ENCODE data around the gene KCNK15.

KCNK15 gene

DNA sequence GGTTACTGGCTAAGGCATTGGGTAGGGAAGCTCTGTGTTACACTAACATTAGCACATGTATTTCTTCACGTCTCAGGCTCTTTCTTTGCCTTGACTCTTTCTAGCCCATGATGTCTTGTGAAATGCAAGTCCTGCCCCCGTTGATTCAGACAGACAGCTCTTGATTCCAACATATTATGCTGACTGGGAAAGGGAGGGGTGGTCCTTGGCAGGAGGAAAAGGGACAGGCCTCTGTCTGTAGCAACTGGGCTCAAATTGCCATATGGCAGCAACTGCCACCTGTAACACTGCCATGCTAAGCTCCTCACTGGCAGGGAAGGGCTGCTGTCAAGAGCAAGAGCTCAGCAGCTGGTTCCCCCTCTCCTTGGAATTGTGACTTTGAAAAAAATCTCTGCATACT lies 5.7 kb upstream of the KCNK15 start:
- no peak overlapping the region for H3K4me3 ChIP-seq (ENCODE audit: control insufficient read depth in 1 of 7, extremely low read depth in 1 of 7, insufficient read depth in 4 of 7, low read depth in 2 of 7, low read length in 6 of 7)
- no peaks in the 10 kb centered on the region for H3K36me3 ChIP-seq (ENCODE audit: control insufficient read depth in 4 of 4, insufficient read depth in 4 of 4, low read length in 3 of 4)
- DNase-seq, result no peak
- H3K27ac ChIP-seq (ENCODE audit: insufficient read depth in 1 of 2, low read depth in 1 of 2, low read length in 2 of 2, poor library complexity in 1 of 2, severe bottlenecking in 2 of 2), result no peak overlapping the region
- peaks cover 0 to 8% (median under 1%) of the 10 kb centered on the region in 5 experiments for H3K27me3 ChIP-seq (replicated peaks in 2 of 5; ENCODE audit: control insufficient read depth in 4 of 5, insufficient read depth in 5 of 5, low read length in 4 of 5)
- POLR2A ChIA-PET, result no interaction called here
- CTCF ChIA-PET, result interaction anchor here (0.7 kb wide), 1 partner anchor 13 kb away, joined by 3 read pairs; no protein-coding TSS in a partner anchor
- 100% methylated on average over 2 of the region's 2 CpGs for WGBS (ENCODE audit: insufficient coverage)
- no peaks in the 10 kb centered on the region for H3K9me3 ChIP-seq (ENCODE audit: control extremely low read depth in 1 of 5, control insufficient read depth in 4 of 5, insufficient read depth in 2 of 5, low read depth in 1 of 5, low read length in 4 of 5)
- H3K4me1 ChIP-seq (ENCODE audit: control extremely low read depth in 1 of 4, control insufficient read depth in 4 of 4, insufficient read depth in 4 of 4, low read length in 3 of 4), result peaks cover 0 to 7% (median 4%) of the 10 kb centered on the region in 4 experiments

DNA sequence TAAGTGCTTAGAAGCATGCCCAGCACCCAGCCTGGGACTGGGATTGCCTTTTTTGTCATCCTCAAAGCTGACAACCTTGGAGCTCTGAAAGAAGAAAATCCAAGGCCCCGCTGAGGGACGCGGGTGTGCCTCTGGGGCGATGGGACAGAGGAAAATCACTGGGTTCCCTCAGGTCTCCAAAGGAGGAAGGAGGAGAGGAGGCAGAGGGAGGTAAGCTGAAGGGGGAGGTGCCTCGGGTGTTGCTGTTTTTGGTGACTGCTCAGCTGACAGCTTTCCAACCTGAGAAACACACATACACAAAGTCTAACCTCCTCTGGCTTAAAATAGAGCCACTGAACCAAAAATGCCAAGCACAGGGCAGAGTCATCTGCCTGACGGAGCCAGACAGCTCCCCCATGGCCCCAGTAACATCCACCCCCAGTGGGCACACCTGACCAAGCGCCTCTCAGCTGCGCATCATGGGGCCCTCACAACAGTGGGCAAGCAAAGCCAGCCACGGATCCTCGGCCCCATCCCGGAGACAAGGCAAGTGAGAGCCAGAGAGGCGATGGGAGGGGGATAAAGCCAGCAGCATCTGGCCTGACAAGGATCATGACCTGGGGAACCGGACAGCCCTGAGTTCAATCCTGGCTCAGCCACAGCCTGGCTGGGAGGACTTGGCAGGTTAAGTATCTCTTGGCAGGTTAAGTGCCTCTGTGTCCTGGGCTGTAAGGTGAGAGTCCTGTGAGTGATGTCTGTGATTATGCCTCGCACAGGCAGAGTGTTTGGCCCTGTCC lies 3.2 kb upstream of the KCNK15 start:
- CTCF ChIA-PET, result interaction anchor here (1.4 to 2.5 kb wide), 3 partner anchors 9 to 59 kb away, joined by 3 to 6 read pairs (median 5); no protein-coding TSS in a partner anchor
- Histone ChIP-seq H3K27me3 (replicated peaks in 2 of 5; ENCODE audit: control insufficient read depth in 4 of 5, insufficient read depth in 5 of 5, low read length in 4 of 5) (peaks cover 3 to 26% (median 14%) of the 10 kb centered on the region in 5 experiments), H3K9me3 (ENCODE audit: control extremely low read depth in 1 of 5, control insufficient read depth in 4 of 5, insufficient read depth in 2 of 5, low read depth in 1 of 5, low read length in 4 of 5) (no peaks in the 10 kb centered on the region), H3K27ac (ENCODE audit: insufficient read depth in 1 of 2, low read depth in 1 of 2, low read length in 2 of 2, poor library complexity in 1 of 2, severe bottlenecking in 2 of 2) (no peak overlapping the region), H3K36me3 (ENCODE audit: control insufficient read depth in 4 of 4, insufficient read depth in 4 of 4, low read length in 3 of 4) (no peaks in the 10 kb centered on the region), H3K4me1 (ENCODE audit: control extremely low read depth in 1 of 4, control insufficient read depth in 4 of 4, insufficient read depth in 4 of 4, low read length in 3 of 4) (peaks cover 0 to 19% (median 10%) of the 10 kb centered on the region in 4 experiments), H3K4me3 (ENCODE audit: control insufficient read depth in 1 of 7, extremely low read depth in 1 of 7, insufficient read depth in 4 of 7, low read depth in 2 of 7, low read length in 6 of 7) (no peak overlapping the region)
- 82% methylated on average over 8 of the region's 14 CpGs for WGBS (ENCODE audit: insufficient coverage)
- POLR2A ChIA-PET, result no interaction called here
- DNase-seq, result no peak

DNA sequence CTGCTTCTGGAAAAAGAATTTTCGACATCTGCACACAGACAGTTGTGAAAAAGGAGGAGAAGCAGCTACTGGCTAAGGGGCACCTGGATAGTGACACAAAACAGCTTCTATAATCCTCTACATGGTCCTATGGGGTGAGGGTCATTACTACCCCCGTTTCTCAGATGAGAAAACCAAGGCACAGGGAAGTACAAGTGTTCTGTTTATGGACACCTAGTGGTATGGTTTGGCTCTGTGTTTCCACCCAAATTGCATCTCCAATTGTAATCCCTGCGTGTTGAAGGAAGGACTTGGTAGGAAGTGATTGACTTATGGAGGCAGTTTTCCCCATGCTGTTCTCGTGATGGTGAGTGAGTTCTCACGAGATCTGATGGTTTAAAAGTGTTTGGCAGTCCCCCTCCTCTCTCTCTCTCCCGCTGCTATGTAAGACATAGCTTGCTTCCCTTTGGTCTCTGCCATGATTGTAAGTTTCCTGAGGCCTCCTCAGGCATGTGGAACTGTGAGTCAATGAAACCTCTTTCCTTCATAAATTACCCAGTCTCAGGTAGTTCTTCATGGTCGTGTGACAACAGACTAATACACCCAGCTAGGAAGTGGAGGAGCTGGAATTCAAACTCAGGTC lies 2.5 kb upstream of the KCNK15 start:
- WGBS (ENCODE audit: insufficient coverage), result 67% methylated on average over 3 of the region's 7 CpGs
- Histone ChIP-seq H3K4me1 (ENCODE audit: control extremely low read depth in 1 of 4, control insufficient read depth in 4 of 4, insufficient read depth in 4 of 4, low read length in 3 of 4) (peaks cover 0 to 20% (median 10%) of the 10 kb centered on the region in 4 experiments), H3K9me3 (ENCODE audit: control extremely low read depth in 1 of 5, control insufficient read depth in 4 of 5, insufficient read depth in 2 of 5, low read depth in 1 of 5, low read length in 4 of 5) (no peaks in the 10 kb centered on the region), H3K27ac (ENCODE audit: insufficient read depth in 1 of 2, low read depth in 1 of 2, low read length in 2 of 2, poor library complexity in 1 of 2, severe bottlenecking in 2 of 2) (no peak overlapping the region), H3K27me3 (replicated peaks in 2 of 5; ENCODE audit: control insufficient read depth in 4 of 5, insufficient read depth in 5 of 5, low read length in 4 of 5) (peaks cover 3 to 26% (median 14%) of the 10 kb centered on the region in 5 experiments), H3K4me3 (ENCODE audit: control insufficient read depth in 1 of 7, extremely low read depth in 1 of 7, insufficient read depth in 4 of 7, low read depth in 2 of 7, low read length in 6 of 7) (no peak overlapping the region), H3K36me3 (ENCODE audit: control insufficient read depth in 4 of 4, insufficient read depth in 4 of 4, low read length in 3 of 4) (no peaks in the 10 kb centered on the region)
- POLR2A ChIA-PET, result no interaction called here
- no peak for DNase-seq
- CTCF ChIA-PET, result interaction anchor here (0.9 to 2.5 kb wide), 4 partner anchors 11 to 59 kb away, joined by 3 to 6 read pairs (median 5); no protein-coding TSS in a partner anchor

DNA sequence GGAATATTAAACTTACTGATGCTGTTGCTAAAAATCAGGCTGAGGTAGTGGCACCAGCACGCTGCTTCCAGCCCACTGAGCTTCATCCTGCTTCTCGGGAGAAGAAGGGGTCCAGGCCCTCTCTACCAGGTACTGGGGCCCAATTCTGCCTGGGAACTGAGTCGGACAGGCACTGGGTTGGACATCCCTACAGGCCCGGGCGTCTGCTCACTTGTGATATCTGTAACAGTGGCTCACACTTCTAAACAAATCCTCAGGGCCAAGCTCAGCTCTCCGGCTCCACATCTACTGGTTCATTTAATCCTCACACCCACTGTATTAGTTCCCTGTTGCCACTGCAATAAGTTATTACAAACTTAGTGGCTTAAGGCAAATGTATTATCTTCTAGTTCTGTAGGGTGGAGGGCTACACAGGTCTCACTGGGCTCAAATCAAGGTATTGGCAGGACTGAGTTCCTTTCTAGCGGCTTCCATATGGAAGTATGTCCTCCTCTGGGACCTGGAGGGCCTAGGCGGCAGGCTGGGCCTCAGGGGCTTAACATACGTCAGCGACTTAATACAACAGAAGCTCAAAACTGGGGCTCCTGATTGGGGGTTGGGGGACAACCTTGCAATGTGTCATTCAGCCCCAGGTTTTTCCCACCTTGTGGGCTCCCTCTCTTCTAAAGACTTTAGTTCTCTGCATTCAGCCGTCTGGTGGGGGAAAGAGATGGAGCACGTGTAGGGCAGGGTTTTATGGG lies 1.6 kb upstream of the KCNK15 start:
- no peaks in the 10 kb centered on the region for H3K36me3 ChIP-seq (ENCODE audit: control insufficient read depth in 4 of 4, insufficient read depth in 4 of 4, low read length in 3 of 4)
- 100% methylated on average over 10 of the region's 12 CpGs for WGBS (ENCODE audit: insufficient coverage)
- ChIA-PET CTCF (interaction anchor here (0.9 to 1.4 kb wide), 4 partner anchors 11 to 130 kb away, joined by 3 to 5 read pairs (median 4); no protein-coding TSS in a partner anchor), POLR2A (no interaction called here)
- no peak overlapping the region for H3K4me3 ChIP-seq (ENCODE audit: control insufficient read depth in 1 of 7, extremely low read depth in 1 of 7, insufficient read depth in 4 of 7, low read depth in 2 of 7, low read length in 6 of 7)
- H3K27me3 ChIP-seq (replicated peaks in 2 of 5; ENCODE audit: control insufficient read depth in 4 of 5, insufficient read depth in 5 of 5, low read length in 4 of 5), result peaks cover 3 to 30% (median 14%) of the 10 kb centered on the region in 5 experiments
- DNase-seq, result no peak
- peaks cover 0 to 16% (median 10%) of the 10 kb centered on the region in 4 experiments for H3K4me1 ChIP-seq (ENCODE audit: control extremely low read depth in 1 of 4, control insufficient read depth in 4 of 4, insufficient read depth in 4 of 4, low read length in 3 of 4)
- no peak overlapping the region for H3K27ac ChIP-seq (ENCODE audit: insufficient read depth in 1 of 2, low read depth in 1 of 2, low read length in 2 of 2, poor library complexity in 1 of 2, severe bottlenecking in 2 of 2)
- H3K9me3 ChIP-seq (ENCODE audit: control extremely low read depth in 1 of 5, control insufficient read depth in 4 of 5, insufficient read depth in 2 of 5, low read depth in 1 of 5, low read length in 4 of 5), result no peaks in the 10 kb centered on the region

DNA sequence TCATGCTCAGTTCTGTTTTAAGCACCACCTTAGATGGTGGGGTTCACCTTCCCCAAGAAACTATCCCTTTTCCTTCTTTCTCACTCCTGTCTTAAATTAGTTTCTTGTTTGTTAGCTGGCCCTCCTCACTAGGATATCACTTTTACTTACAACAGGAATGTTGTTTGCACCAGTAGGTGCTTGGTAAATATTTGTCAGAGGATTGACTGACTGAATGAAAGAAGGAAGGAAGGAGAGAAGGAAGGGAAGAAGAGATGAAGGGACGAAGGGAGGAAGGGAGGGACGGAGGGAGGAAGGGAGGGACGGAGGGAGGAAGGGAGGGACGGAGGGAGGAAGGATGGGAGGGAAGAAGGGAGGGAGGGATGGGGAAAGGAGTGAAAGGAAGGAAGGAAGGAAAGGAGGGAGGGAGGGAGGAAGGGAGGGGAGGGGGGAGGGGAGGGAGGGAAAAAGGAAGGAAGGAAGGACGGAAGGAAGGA lies 505 bp upstream of the KCNK15 start:
- ChIA-PET CTCF (interaction anchor here (1.2 kb wide), 3 partner anchors 96 to 129 kb away, joined by 3 read pairs; no protein-coding TSS in a partner anchor), POLR2A (no interaction called here)
- H3K27ac ChIP-seq (ENCODE audit: insufficient read depth in 1 of 2, low read depth in 1 of 2, low read length in 2 of 2, poor library complexity in 1 of 2, severe bottlenecking in 2 of 2), result no peak overlapping the region
- peaks cover 7 to 41% (median 19%) of the 10 kb centered on the region in 5 experiments for H3K27me3 ChIP-seq (replicated peaks in 2 of 5; ENCODE audit: control insufficient read depth in 4 of 5, insufficient read depth in 5 of 5, low read length in 4 of 5)
- H3K36me3 ChIP-seq (ENCODE audit: control insufficient read depth in 4 of 4, insufficient read depth in 4 of 4, low read length in 3 of 4), result no peaks in the 10 kb centered on the region
- no peaks in the 10 kb centered on the region for H3K9me3 ChIP-seq (ENCODE audit: control extremely low read depth in 1 of 5, control insufficient read depth in 4 of 5, insufficient read depth in 2 of 5, low read depth in 1 of 5, low read length in 4 of 5)
- DNase-seq, result no peak
- peak overlapping the region in 2 of 7 experiments; percentile 60 to 72 for H3K4me3 ChIP-seq (ENCODE audit: control insufficient read depth in 1 of 7, extremely low read depth in 1 of 7, insufficient read depth in 4 of 7, low read depth in 2 of 7, low read length in 6 of 7)
- 33% methylated on average over 3 of the region's 5 CpGs for WGBS (ENCODE audit: insufficient coverage)
- peaks cover 0 to 19% (median 12%) of the 10 kb centered on the region in 4 experiments for H3K4me1 ChIP-seq (ENCODE audit: control extremely low read depth in 1 of 4, control insufficient read depth in 4 of 4, insufficient read depth in 4 of 4, low read length in 3 of 4)

DNA sequence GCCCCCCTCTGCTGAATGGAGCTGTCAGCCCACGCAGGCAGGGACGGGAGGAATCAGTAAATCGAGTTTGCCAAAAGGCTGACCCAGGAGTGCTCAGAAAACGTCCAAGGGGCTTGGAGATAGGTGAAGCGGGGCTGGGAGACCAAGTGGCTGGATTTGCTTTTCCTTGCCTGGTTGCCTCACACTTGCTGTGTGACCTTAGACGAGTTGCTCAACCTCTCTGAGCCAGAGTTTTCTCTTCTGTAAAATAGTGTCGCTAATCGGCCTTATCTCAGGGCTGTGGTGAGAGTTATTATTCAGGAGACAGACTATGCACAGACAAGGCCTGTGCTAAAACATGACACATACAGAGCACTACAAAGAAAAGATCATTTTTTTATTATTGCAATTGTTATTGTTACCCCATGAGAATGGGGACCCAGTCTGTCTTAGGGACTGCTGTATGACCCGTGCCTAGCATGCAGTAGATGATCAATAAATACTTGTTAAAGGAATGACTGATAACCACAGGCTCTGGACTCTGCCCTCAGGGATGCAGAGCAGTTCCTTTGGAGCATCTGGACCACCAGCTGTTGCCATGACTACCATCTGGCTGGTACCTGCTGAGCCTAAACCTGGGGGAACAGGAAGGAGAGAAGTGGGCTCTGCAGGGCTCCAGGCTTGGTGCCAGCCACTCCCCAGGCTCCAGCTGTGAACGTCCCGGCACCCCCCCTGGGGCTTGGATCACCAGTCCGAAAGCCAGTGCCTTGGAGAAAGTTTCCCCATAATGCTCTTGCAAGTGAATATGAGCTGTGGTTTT lies 901 bp downstream of the KCNK15 start:
- no peak for DNase-seq
- H3K27me3 ChIP-seq (replicated peaks in 2 of 5; ENCODE audit: control insufficient read depth in 4 of 5, insufficient read depth in 5 of 5, low read length in 4 of 5), result peaks cover 7 to 53% (median 22%) of the 10 kb centered on the region in 5 experiments
- peaks cover 0 to 21% (median 15%) of the 10 kb centered on the region in 4 experiments for H3K4me1 ChIP-seq (ENCODE audit: control extremely low read depth in 1 of 4, control insufficient read depth in 4 of 4, insufficient read depth in 4 of 4, low read length in 3 of 4)
- no peak overlapping the region for H3K27ac ChIP-seq (ENCODE audit: insufficient read depth in 1 of 2, low read depth in 1 of 2, low read length in 2 of 2, poor library complexity in 1 of 2, severe bottlenecking in 2 of 2)
- 22% methylated on average over 6 of the region's 12 CpGs for WGBS (ENCODE audit: insufficient coverage)
- CTCF ChIA-PET, result interaction anchor here (1.0 to 3.5 kb wide), 10 partner anchors 9 to 121 kb away, joined by 3 to 22 read pairs (median 10); no protein-coding TSS in a partner anchor
- POLR2A ChIA-PET, result no interaction called here
- no peaks in the 10 kb centered on the region for H3K36me3 ChIP-seq (ENCODE audit: control insufficient read depth in 4 of 4, insufficient read depth in 4 of 4, low read length in 3 of 4)
- no peaks in the 10 kb centered on the region for H3K9me3 ChIP-seq (ENCODE audit: control extremely low read depth in 1 of 5, control insufficient read depth in 4 of 5, insufficient read depth in 2 of 5, low read depth in 1 of 5, low read length in 4 of 5)
- peak overlapping the region in 5 of 7 experiments; percentile 8 to 72 (median 60) for H3K4me3 ChIP-seq (ENCODE audit: control insufficient read depth in 1 of 7, extremely low read depth in 1 of 7, insufficient read depth in 4 of 7, low read depth in 2 of 7, low read length in 6 of 7)
